PC-9 (cell line): Measurements from ENCODE around the gene PARP8. TPM values are rescaled to one million over a fixed set of nuclear protein-coding genes. Genes with fewer than 3 reads are reported as not detected.
"Not testable (repeated sequence)": the region's sequence is repeated elsewhere in the genome, so short reads cannot be mapped to it uniquely, and the experiment has no call there.

Experiments used
- BruUV-seq: library from RNA; stranded (reverse); fragments of 400-500 nt; replicated peaks from 2 replicates; lab custom pipeline; 2021; lab: Mats Ljungman, UMichigan
- CTCF ChIA-PET: fragments of 300-600 bp; sonication (Branson Sonifier 250); formaldehyde crosslinking; loops from one replicate; lab custom pipeline; 2022; ENCODE audit warnings: antibody characterized with exemption; lab: Charles Lee
- POLR2A ChIA-PET: fragments of 300-600 bp; sonication (Branson Sonifier 250); formaldehyde crosslinking; loops from one replicate; lab custom pipeline; 2022; ENCODE audit warnings: antibody characterized with exemption; ENCODE audit not compliant: unreplicated experiment; lab: Charles Lee
- DNase-seq, 2 experiments: peaks; one replicate each; pipeline versions ENCODE4 v3.0.0 to v3.0.0-alpha.2; 2015 to 2022; ENCODE audit warnings: mixed read lengths in 1 of 2
- H2AFZ ChIP-seq: fragments of 200-600 bp; sonication (generic); 2 replicates; pipeline ENCODE4 v1.8.1; 2017; ENCODE audit warnings: antibody characterized with exemption
- H3F3A ChIP-seq: fragments of 200-600 bp; sonication (generic); 2 replicates; pipeline ENCODE4 v1.8.1; 2017; ENCODE audit warnings: antibody characterized with exemption, mild to moderate bottlenecking, low read depth; ENCODE audit not compliant: insufficient read depth
- H3K27ac ChIP-seq: fragments of 200-600 bp; sonication (generic); 2 replicates; pipeline ENCODE4 v1.6.1; 2016; ENCODE audit warnings: mixed run types
- H3K27me3 ChIP-seq: fragments of 200-600 bp; sonication (generic); 2 replicates; pipeline ENCODE4 v1.6.1; 2016; ENCODE audit warnings: low read depth, mixed run types; ENCODE audit not compliant: insufficient read depth
- H3K36me3 ChIP-seq: fragments of 200-600 bp; sonication (generic); 2 replicates; pipeline ENCODE4 v1.6.1; 2016; ENCODE audit warnings: low read depth, mixed run types
- H3K4me1 ChIP-seq: fragments of 200-600 bp; sonication (generic); replicated peaks from 2 replicates; pipeline ENCODE4 v1.6.1; 2016; ENCODE audit warnings: mixed run types; ENCODE audit not compliant: insufficient read depth
- H3K4me2 ChIP-seq: fragments of 200-600 bp; sonication (generic); 2 replicates; pipeline ENCODE4 v1.6.1; 2017; ENCODE audit warnings: mixed run types
- H3K4me3 ChIP-seq: fragments of 200-600 bp; sonication (generic); 2 replicates; pipeline ENCODE4 v1.6.1; 2016; ENCODE audit warnings: mixed run types
- H3K79me2 ChIP-seq: fragments of 200-600 bp; sonication (generic); 2 replicates; pipeline ENCODE4 v1.6.1; 2017; ENCODE audit warnings: low read depth, mixed run types
- H3K9me2 ChIP-seq: fragments of 200-600 bp; sonication (generic); 2 replicates; pipeline ENCODE4 v1.8.1; 2017; ENCODE audit warnings: mild to moderate bottlenecking; ENCODE audit not compliant: insufficient read depth
- H3K9me3 ChIP-seq: fragments of 200-600 bp; sonication (generic); 2 replicates; pipeline ENCODE4 v1.8.1; 2016; ENCODE audit warnings: low read depth; ENCODE audit not compliant: insufficient read depth
- H4K20me1 ChIP-seq: fragments of 200-600 bp; sonication (generic); 2 replicates; pipeline ENCODE4 v1.8.1; 2017; ENCODE audit not compliant: insufficient read depth
- EZH2 ChIP-seq: fragments of 200-600 bp; sonication (generic); IDR thresholded peaks from 2 replicates; pipeline ENCODE4 v1.8.0; 2017; ENCODE audit warnings: antibody characterized with exemption, low read depth
- intact Hi-C: fragments of 100-400 bp; cut with micrococcal nuclease; formaldehyde crosslinking; loops from one replicate; pipeline ENCODE4 v1.10.0; 2022; ENCODE audit not compliant: unreplicated experiment
- total RNA-seq: library from RNA; stranded (reverse); gene quantifications from 2 replicates; pipeline ENCODE4 v1.2.3, GENCODE V29; 2021
- TF ChIP-seq, protein P1 (sequence below): fragments of 200-600 bp; sonication (generic); conservative IDR thresholded peaks from 2 replicates; pipeline ENCODE4 v1.6.1; 2017; ENCODE audit warnings: mixed run types, antibody characterized with exemption, mild to moderate bottlenecking, moderate library complexity

Gene PARP8
- total RNA-seq, 1 experiment from 2014 or later = 17.6 TPM

DNA sequence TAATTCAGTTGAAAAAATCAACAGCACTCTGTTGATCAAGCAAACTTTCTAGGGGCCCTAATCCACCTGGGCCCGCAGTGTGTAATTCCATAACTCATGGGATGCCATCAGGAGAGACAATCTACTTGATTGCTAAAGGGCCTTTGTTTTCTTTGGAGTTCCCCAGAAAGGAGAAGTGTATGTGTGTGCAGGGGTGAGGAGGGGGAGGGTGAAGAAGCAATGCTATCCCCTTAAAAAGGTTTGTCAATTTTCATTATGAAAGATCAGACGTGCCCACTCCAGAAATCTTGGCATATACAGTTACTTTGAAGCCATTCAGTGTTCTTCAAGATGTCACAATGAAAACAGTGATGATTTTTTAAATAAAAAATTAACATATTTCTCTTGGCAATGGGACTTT, 6.2 kb downstream of the PARP8 start:
- Histone ChIP-seq H3K4me2 (no peak overlapping the region), H3K4me3 (no peak overlapping the region), H3K9me3 (no peaks in the 10 kb centered on the region), H3K36me3 (no peaks in the 10 kb centered on the region), H3F3A (no peaks in the 10 kb centered on the region), H3K9me2 (no peaks in the 10 kb centered on the region), H3K79me2 (peaks cover 15% of the 10 kb centered on the region; the same call in 1 of the 2 replicates), H4K20me1 (no peaks in the 10 kb centered on the region), H3K4me1 (peaks cover 5% of the 10 kb centered on the region), H3K27ac (no peak overlapping the region), H2AFZ (no peak overlapping the region), H3K27me3 (no peaks in the 10 kb centered on the region)
- intact Hi-C loops = no loop called here
- DNase-seq = no peak
- ChIA-PET CTCF (no interaction called here), POLR2A (no interaction called here)
- BruUV-seq = no TSS peak
- TF ChIP-seq EZH2 = no peak
- TF ChIP-seq, protein P1, sequence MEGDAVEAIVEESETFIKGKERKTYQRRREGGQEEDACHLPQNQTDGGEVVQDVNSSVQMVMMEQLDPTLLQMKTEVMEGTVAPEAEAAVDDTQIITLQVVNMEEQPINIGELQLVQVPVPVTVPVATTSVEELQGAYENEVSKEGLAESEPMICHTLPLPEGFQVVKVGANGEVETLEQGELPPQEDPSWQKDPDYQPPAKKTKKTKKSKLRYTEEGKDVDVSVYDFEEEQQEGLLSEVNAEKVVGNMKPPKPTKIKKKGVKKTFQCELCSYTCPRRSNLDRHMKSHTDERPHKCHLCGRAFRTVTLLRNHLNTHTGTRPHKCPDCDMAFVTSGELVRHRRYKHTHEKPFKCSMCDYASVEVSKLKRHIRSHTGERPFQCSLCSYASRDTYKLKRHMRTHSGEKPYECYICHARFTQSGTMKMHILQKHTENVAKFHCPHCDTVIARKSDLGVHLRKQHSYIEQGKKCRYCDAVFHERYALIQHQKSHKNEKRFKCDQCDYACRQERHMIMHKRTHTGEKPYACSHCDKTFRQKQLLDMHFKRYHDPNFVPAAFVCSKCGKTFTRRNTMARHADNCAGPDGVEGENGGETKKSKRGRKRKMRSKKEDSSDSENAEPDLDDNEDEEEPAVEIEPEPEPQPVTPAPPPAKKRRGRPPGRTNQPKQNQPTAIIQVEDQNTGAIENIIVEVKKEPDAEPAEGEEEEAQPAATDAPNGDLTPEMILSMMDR = no peak

DNA sequence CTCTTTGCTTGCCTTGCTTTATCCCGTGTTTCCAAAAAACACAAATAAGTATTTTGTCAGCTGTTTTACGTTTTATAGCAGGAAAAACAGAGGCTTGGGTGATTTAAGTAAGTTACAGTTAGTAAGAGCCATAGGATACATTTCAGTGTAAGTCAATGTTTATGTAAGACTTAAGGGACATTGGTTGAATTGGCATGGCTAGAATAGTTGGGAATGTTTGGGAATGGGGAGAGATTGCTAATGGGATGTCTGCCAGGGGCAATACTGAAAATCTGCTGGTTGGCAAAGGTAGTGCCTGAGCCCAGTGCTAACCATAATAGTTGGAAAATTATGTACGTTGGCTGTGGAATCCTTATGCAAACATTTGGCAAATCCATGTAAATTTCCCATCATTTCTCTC, 7.0 kb downstream of the PARP8 start:
- H3K4me2 ChIP-seq, H3K27ac ChIP-seq, H3K36me3 ChIP-seq, H3K9me2 ChIP-seq, DNase-seq, intact Hi-C loops, BruUV-seq, H3K27me3 ChIP-seq, H3K9me3 ChIP-seq, CTCF ChIA-PET, POLR2A ChIA-PET, H4K20me1 ChIP-seq, H3F3A ChIP-seq, H3K4me3 ChIP-seq, H3K4me1 ChIP-seq, H2AFZ ChIP-seq: not testable (repeated sequence)
- H3K79me2 ChIP-seq = peaks cover 15% of the 10 kb centered on the region; the same call in 1 of the 2 replicates

DNA sequence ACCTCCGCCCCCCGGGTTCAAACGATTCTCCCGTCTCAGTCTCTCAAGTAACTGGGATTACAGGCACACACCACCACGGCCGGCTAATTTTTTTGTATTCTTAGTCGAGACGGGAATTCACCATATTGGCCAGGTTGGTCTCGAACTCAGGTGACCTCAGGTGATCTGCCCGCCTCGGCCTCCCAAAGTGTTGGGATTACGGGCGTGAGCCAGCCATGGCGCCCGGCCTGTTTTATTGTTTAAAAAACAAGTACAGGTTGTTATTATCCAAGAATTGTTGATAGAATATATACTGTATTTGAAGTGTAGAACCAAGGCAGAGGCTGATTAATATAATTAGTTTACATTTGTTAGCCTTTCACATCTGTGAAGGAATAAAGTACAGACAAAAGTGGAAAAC, 8.9 kb downstream of the PARP8 start:
- no peaks in the 10 kb centered on the region for H4K20me1 ChIP-seq
- H3K4me2 ChIP-seq = no peak overlapping the region
- H3K9me3 ChIP-seq = no peaks in the 10 kb centered on the region
- no peaks in the 10 kb centered on the region for H3K27me3 ChIP-seq
- no peak for TF ChIP-seq EZH2
- TF ChIP-seq, protein P1 = no peak
- no peaks in the 10 kb centered on the region for H3K9me2 ChIP-seq
- H3K27ac ChIP-seq = no peak overlapping the region
- H3K4me3 ChIP-seq = no peak overlapping the region
- intact Hi-C loops = no loop called here
- H2AFZ ChIP-seq = no peak overlapping the region
- BruUV-seq = no TSS peak
- no peaks in the 10 kb centered on the region for H3K79me2 ChIP-seq
- POLR2A ChIA-PET = no interaction called here
- H3K4me1 ChIP-seq = no peaks in the 10 kb centered on the region
- DNase-seq = no peak
- CTCF ChIA-PET = no interaction called here
- H3F3A ChIP-seq = no peaks in the 10 kb centered on the region
- no peaks in the 10 kb centered on the region for H3K36me3 ChIP-seq

DNA sequence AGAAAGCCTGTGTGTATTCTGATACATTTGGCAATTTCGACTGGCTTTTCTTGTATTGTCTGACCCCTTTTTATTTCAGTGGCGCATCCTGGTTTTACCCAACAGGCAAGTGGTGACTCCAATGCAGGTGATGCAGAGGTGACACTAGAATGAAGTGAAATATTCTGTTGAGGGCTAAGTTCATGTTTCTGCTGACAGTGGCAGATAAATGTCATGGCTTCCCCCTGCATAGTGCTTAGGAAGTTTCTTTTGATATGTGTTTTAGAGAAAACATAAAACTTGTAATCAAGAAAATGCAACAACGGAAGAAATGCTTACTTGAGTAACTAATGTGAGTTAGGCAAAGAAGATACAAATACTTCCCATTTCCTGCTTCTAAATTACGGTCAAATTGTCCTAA, 13.1 kb downstream of the PARP8 start:
- intact Hi-C loops, H3K4me1 ChIP-seq, H3K9me3 ChIP-seq, H3K4me3 ChIP-seq, POLR2A ChIA-PET, H2AFZ ChIP-seq, CTCF ChIA-PET, H3K27ac ChIP-seq, H3K36me3 ChIP-seq, H3K79me2 ChIP-seq, H3K9me2 ChIP-seq, BruUV-seq, H4K20me1 ChIP-seq, DNase-seq, H3K27me3 ChIP-seq, H3F3A ChIP-seq, H3K4me2 ChIP-seq: not testable (repeated sequence)
